Fibroblast of mammary gland (primary cell): ENCODE results near the gene UTS2B.

Experiments used
- DNase-seq: peaks from one replicate; pipeline ENCODE4 v3.0.0-alpha.2; 2010; ENCODE audit warnings: low read depth
- H3K4me3 ChIP-seq: 2 replicates; pipeline ENCODE4 v1.5.1; 2011; ENCODE audit warnings: low read depth, mild to moderate bottlenecking, low read length, moderate library complexity; ENCODE audit not compliant: control insufficient read depth
- CTCF ChIP-seq: conservative IDR thresholded peaks from 2 replicates; pipeline ENCODE4 v1.5.1; 2011; ENCODE audit warnings: low read depth, low read length, inconsistent platforms; ENCODE audit not compliant: control insufficient read depth, insufficient read depth

The UTS2B gene

GRCh38 chr3:191343913-191344312 lies 13.6 kb upstream of the UTS2B start:
- TF ChIP-seq CTCF = no peak
- DNase-seq = no peak
- H3K4me3 ChIP-seq = no peak overlapping the region

- H3K4me3 ChIP-seq = no peak overlapping the region
- TF ChIP-seq CTCF = no peak
- DNase-seq = no peak
Measured at GRCh38 chr3:191343115-191343514, 12.8 kb upstream of the UTS2B start.

- H3K4me3 ChIP-seq = no peak overlapping the region
- TF ChIP-seq CTCF = no peak
- DNase-seq = no peak
Measured at GRCh38 chr3:191342411-191342810, 12.1 kb upstream of the UTS2B start.

- DNase-seq = no peak
- no peak for TF ChIP-seq CTCF
- H3K4me3 ChIP-seq = no peak overlapping the region
Measured at GRCh38 chr3:191342006-191342405, 11.7 kb upstream of the UTS2B start.

- no peak overlapping the region for H3K4me3 ChIP-seq
- DNase-seq = no peak
- no peak for TF ChIP-seq CTCF
Measured at GRCh38 chr3:191340966-191341365, 10.6 kb upstream of the UTS2B start.

- no peak overlapping the region for H3K4me3 ChIP-seq
- no peak for DNase-seq
- no peak for TF ChIP-seq CTCF
Measured at GRCh38 chr3:191340351-191340750, 10.0 kb upstream of the UTS2B start.

- no peak for DNase-seq
- no peak overlapping the region for H3K4me3 ChIP-seq
- TF ChIP-seq CTCF = no peak
Measured at GRCh38 chr3:191339316-191339917, 9.1 kb upstream of the UTS2B start.
